Central memory CD8-positive, alpha-beta T cell (primary cell): ENCODE results near the gene STRA6.

Experiments used
- ATAC-seq: fragments of 150-1000 bp; cut with Tn5 transposase; replicated peaks from 2 replicates; pipeline ENCODE4 v1.10.0; 2022; ENCODE audit warnings: mild to moderate bottlenecking, moderate FRiP score, moderate number of reproducible peaks; ENCODE audit not compliant: poor library complexity, severe bottlenecking; ENCODE audit errors: extremely low read depth
- DNase-seq, 2 donors: peaks; one replicate each; pipeline ENCODE4 v3.0.0; 2021; ENCODE audit warnings: low spot score in 2 of 2
- H3K27ac Mint-ChIP-seq: one replicate; pipeline ENCODE4 v1.8.0; 2022; ENCODE audit warnings: low read depth, mild to moderate bottlenecking, moderate library complexity, mixed read lengths
- H3K27me3 Mint-ChIP-seq: one replicate; pipeline ENCODE4 v1.8.0; 2022; ENCODE audit warnings: mixed read lengths
- H3K36me3 Mint-ChIP-seq: one replicate; pipeline ENCODE4 v1.8.0; 2022; ENCODE audit warnings: mild to moderate bottlenecking, moderate library complexity, mixed read lengths; ENCODE audit not compliant: insufficient read depth
- H3K4me1 Mint-ChIP-seq: one replicate; pipeline ENCODE4 v1.8.0; 2022; ENCODE audit warnings: mixed read lengths
- H3K4me3 Mint-ChIP-seq: one replicate; pipeline ENCODE4 v1.8.0; 2022; ENCODE audit warnings: mild to moderate bottlenecking, moderate library complexity, mixed read lengths
- H3K9me3 Mint-ChIP-seq: one replicate; pipeline ENCODE4 v1.8.0; 2022; ENCODE audit warnings: mixed read lengths

Gene STRA6

GRCh38 chr15:74221399-74222239, 19.0 kb upstream of the STRA6 start:
- Mint-ChIP-seq H3K27me3 (peaks cover 70% of the 10 kb centered on the region), H3K4me3 (no peak overlapping the region), H3K9me3 (no peaks in the 10 kb centered on the region), H3K27ac (no peak overlapping the region), H3K4me1 (peaks cover 6% of the 10 kb centered on the region), H3K36me3 (no peaks in the 10 kb centered on the region)
- no peak for DNase-seq
- ATAC-seq, result no peak

GRCh38 chr15:74220475-74221248, 18.1 kb upstream of the STRA6 start:
- H3K4me1 Mint-ChIP-seq, result peaks cover 6% of the 10 kb centered on the region
- H3K27ac Mint-ChIP-seq, result no peak overlapping the region
- ATAC-seq (no peak), DNase-seq (no peak)
- peaks cover 65% of the 10 kb centered on the region for H3K27me3 Mint-ChIP-seq
- no peaks in the 10 kb centered on the region for H3K36me3 Mint-ChIP-seq
- H3K9me3 Mint-ChIP-seq, result no peaks in the 10 kb centered on the region
- no peak overlapping the region for H3K4me3 Mint-ChIP-seq

- peaks cover 67% of the 10 kb centered on the region for H3K27me3 Mint-ChIP-seq
- H3K4me3 Mint-ChIP-seq, result no peak overlapping the region
- H3K36me3 Mint-ChIP-seq, result no peaks in the 10 kb centered on the region
- no peak overlapping the region for H3K27ac Mint-ChIP-seq
- H3K4me1 Mint-ChIP-seq, result no peaks in the 10 kb centered on the region
- DNase-seq (no peak), ATAC-seq (no peak)
- H3K9me3 Mint-ChIP-seq, result no peaks in the 10 kb centered on the region
Measured at GRCh38 chr15:74217907-74218885, 15.6 kb upstream of the STRA6 start.

GRCh38 chr15:74216949-74217348, 14.4 kb upstream of the STRA6 start:
- no peak for DNase-seq
- no peaks in the 10 kb centered on the region for H3K36me3 Mint-ChIP-seq
- no peaks in the 10 kb centered on the region for H3K9me3 Mint-ChIP-seq
- no peak overlapping the region for H3K4me3 Mint-ChIP-seq
- H3K27ac Mint-ChIP-seq, result no peak overlapping the region
- no peaks in the 10 kb centered on the region for H3K4me1 Mint-ChIP-seq
- ATAC-seq, result no peak
- peaks cover 62% of the 10 kb centered on the region for H3K27me3 Mint-ChIP-seq

GRCh38 chr15:74215958-74216357, 13.4 kb upstream of the STRA6 start:
- Mint-ChIP-seq H3K36me3 (no peaks in the 10 kb centered on the region), H3K4me1 (no peaks in the 10 kb centered on the region), H3K9me3 (no peaks in the 10 kb centered on the region), H3K27ac (no peak overlapping the region), H3K27me3 (peaks cover 62% of the 10 kb centered on the region), H3K4me3 (no peak overlapping the region)
- no peak for ATAC-seq
- DNase-seq, result no peak

GRCh38 chr15:74214324-74215021, 11.9 kb upstream of the STRA6 start:
- no peak for ATAC-seq

GRCh38 chr15:74213858-74214284, 11.3 kb upstream of the STRA6 start:
- Mint-ChIP-seq H3K9me3 (no peaks in the 10 kb centered on the region), H3K27ac (no peak overlapping the region), H3K27me3 (peaks cover 57% of the 10 kb centered on the region), H3K36me3 (peaks cover 2% of the 10 kb centered on the region), H3K4me1 (no peaks in the 10 kb centered on the region), H3K4me3 (no peak overlapping the region)
- ATAC-seq (no peak), DNase-seq (no peak)

More at GRCh38 chr15:74214324-74215021, 11.9 kb upstream of the STRA6 start:
- Mint-ChIP-seq H3K9me3 (no peaks in the 10 kb centered on the region), H3K27me3 (peaks cover 56% of the 10 kb centered on the region), H3K27ac (no peak overlapping the region), H3K4me3 (no peak overlapping the region), H3K36me3 (peaks cover 2% of the 10 kb centered on the region), H3K4me1 (no peaks in the 10 kb centered on the region)
- no peak for DNase-seq

GRCh38 chr15:74212494-74212893, 9.9 kb upstream of the STRA6 start:
- peaks cover 63% of the 10 kb centered on the region for H3K27me3 Mint-ChIP-seq
- H3K4me3 Mint-ChIP-seq, result no peak overlapping the region
- DNase-seq, result no peak
- no peaks in the 10 kb centered on the region for H3K4me1 Mint-ChIP-seq
- no peaks in the 10 kb centered on the region for H3K9me3 Mint-ChIP-seq
- H3K27ac Mint-ChIP-seq, result no peak overlapping the region
- H3K36me3 Mint-ChIP-seq, result peaks cover 2% of the 10 kb centered on the region
- no peak for ATAC-seq

- H3K27me3 Mint-ChIP-seq, result peaks cover 65% of the 10 kb centered on the region
- DNase-seq (no peak), ATAC-seq (no peak)
- no peaks in the 10 kb centered on the region for H3K4me1 Mint-ChIP-seq
- H3K9me3 Mint-ChIP-seq, result no peaks in the 10 kb centered on the region
- peaks cover 2% of the 10 kb centered on the region for H3K36me3 Mint-ChIP-seq
- no peak overlapping the region for H3K27ac Mint-ChIP-seq
- H3K4me3 Mint-ChIP-seq, result no peak overlapping the region
Measured at GRCh38 chr15:74211656-74212055, 9.1 kb upstream of the STRA6 start.

- H3K4me3 Mint-ChIP-seq, result no peak overlapping the region
- DNase-seq (no peak), ATAC-seq (no peak)
- H3K9me3 Mint-ChIP-seq, result no peaks in the 10 kb centered on the region
- no peaks in the 10 kb centered on the region for H3K4me1 Mint-ChIP-seq
- peaks cover 2% of the 10 kb centered on the region for H3K36me3 Mint-ChIP-seq
- H3K27me3 Mint-ChIP-seq, result peaks cover 61% of the 10 kb centered on the region
- no peak overlapping the region for H3K27ac Mint-ChIP-seq
Measured at GRCh38 chr15:74210729-74211128, 8.1 kb upstream of the STRA6 start.

- ATAC-seq (no peak), DNase-seq (no peak)
- Mint-ChIP-seq H3K4me3 (no peak overlapping the region), H3K27ac (no peak overlapping the region), H3K36me3 (peaks cover 2% of the 10 kb centered on the region), H3K4me1 (no peaks in the 10 kb centered on the region), H3K27me3 (peaks cover 59% of the 10 kb centered on the region), H3K9me3 (no peaks in the 10 kb centered on the region)
Measured at GRCh38 chr15:74209997-74210671, 7.5 kb upstream of the STRA6 start.
